Sigmoid colon (tissue), 7 donors: ENCODE results near the gene ZFP42. TPM values are rescaled to one million over a fixed set of nuclear protein-coding genes. Genes with fewer than 3 reads are reported as not detected.

ENCODE experiments used
- DNase-seq: peaks from one replicate; pipeline ENCODE4 v3.0.0-alpha.2; 2019
- H3K27ac ChIP-seq, 4 donors: fragments of 200-600 bp; sonication (generic); one replicate each; pipeline ENCODE4 v1.5.1; 2016 to 2019; ENCODE audit warnings: mild to moderate bottlenecking in 1 of 4
- H3K27me3 ChIP-seq, 3 donors: fragments of 200-600 bp; sonication (generic); one replicate each; pipeline ENCODE4 v1.5.1; 2019; ENCODE audit warnings: mild to moderate bottlenecking in 1 of 3
- H3K36me3 ChIP-seq, 4 donors: fragments of 200-600 bp; sonication (generic); one replicate each; pipeline ENCODE4 v1.5.1; 2016 to 2019
- H3K4me1 ChIP-seq, 4 donors: fragments of 200-600 bp; sonication (generic); one replicate each; pipeline ENCODE4 v1.5.1; 2017 to 2019
- H3K4me3 ChIP-seq, 4 donors: fragments of 200-600 bp; sonication (generic); one replicate each; pipeline ENCODE4 v1.5.1; 2017 to 2019; ENCODE audit warnings: mild to moderate bottlenecking in 2 of 4, moderate library complexity in 1 of 4
- H3K9me3 ChIP-seq, 4 donors: fragments of 200-600 bp in 3 of 4; sonication (generic) in 3 of 4; one replicate each; pipeline versions ENCODE4 v1.5.1 to v1.6.1; 2013 to 2019
- CTCF ChIP-seq, 4 experiments: fragments of 450-650 bp in 3 of 4; fragments of 200-600 bp in 1 of 4; IDR thresholded peaks; one replicate each; pipeline ENCODE4 v1.5.1; 2016 to 2019; ENCODE audit warnings: antibody characterized with exemption in 4 of 4, mild to moderate bottlenecking in 3 of 4, moderate library complexity in 2 of 4
- EP300 ChIP-seq, 4 donors: sonication (generic); formaldehyde crosslinking; IDR thresholded peaks; one replicate each; pipeline ENCODE4 v1.6.1; 2017; ENCODE audit warnings: antibody characterized with exemption in 4 of 4
- POLR2A ChIP-seq, 2 donors: fragments of 450-650 bp; IDR thresholded peaks; one replicate each; pipeline ENCODE4 v1.6.1; 2016; ENCODE audit warnings: antibody characterized with exemption in 2 of 2, mild to moderate bottlenecking in 2 of 2, moderate library complexity in 2 of 2
- POLR2AphosphoS5 ChIP-seq, 4 donors: sonication (generic); formaldehyde crosslinking; IDR thresholded peaks; one replicate each; pipeline ENCODE4 v1.6.1; 2017; ENCODE audit warnings: antibody characterized with exemption in 4 of 4
- WGBS, 2 donors: extraction: QIAGEN DNeasy Blood & Tissue Kit; methylation state at CpG; one replicate each; pipeline ENCODE4 v1.1.7; 2013; 5-methylcytosine and 5-hydroxymethylcytosine counted together
- intact Hi-C: fragments of 100-400 bp; cut with DNase I; formaldehyde crosslinking; loops from one replicate; pipeline ENCODE4 v1.15.1; 2023
- polyA plus RNA-seq, 3 donors: library from polyadenylated mRNA; stranded (reverse); fragments of 200-250 nt; gene quantifications; one replicate each; pipeline ENCODE4 v1.2.3, GENCODE V29; 2013
- total RNA-seq, 4 donors: library from RNA; depleted of rRNA; stranded (reverse); fragments of >200 nt; gene quantifications; one replicate each; pipeline ENCODE4 v1.1.0, GENCODE V29; 2016
- donor health status: healthy with polysubstance abuse.
- donor health status: Bipolar disorder and iron deficiency.
- donor health status: healthy.

The ZFP42 gene
- total and polyA plus RNA-seq, 7 donors, result not detected

DNA sequence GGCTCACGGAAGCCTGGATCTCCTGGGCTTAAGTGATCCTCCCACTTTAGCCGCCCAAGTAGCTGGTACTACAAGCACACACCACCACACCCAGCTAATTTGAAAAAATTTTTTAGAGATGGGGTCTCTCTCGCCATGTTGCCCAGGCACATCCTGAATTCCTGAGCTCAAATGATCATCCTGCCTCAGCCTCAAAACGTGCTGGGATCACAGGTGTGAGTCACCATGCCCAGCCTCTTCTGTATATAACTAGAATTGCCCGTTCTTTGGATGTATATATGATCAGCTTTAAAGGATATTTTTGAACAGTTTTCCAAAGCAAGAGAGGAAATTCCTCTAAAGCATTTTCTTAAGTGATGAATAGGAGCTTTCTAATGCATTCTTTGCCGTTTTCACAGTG, 22.7 kb downstream of the ZFP42 start:
- no peak overlapping the region for H3K4me3 ChIP-seq
- intact Hi-C loops, result no loop called here
- 85 to 86% methylated on average over 6 of the region's 6 CpGs for WGBS, 2 donors
- DNase-seq, result no peak
- H3K27ac ChIP-seq, result no peak overlapping the region
- no peaks in the 10 kb centered on the region for H3K36me3 ChIP-seq
- H3K27me3 ChIP-seq, result peaks cover 0 to 4% (median 0%) of the 10 kb centered on the region in 3 donors
- peaks cover 0 to 9% (median 3%) of the 10 kb centered on the region in 4 donors for H3K4me1 ChIP-seq
- no peaks in the 10 kb centered on the region for H3K9me3 ChIP-seq
- TF ChIP-seq POLR2A (IDR thresholded peaks at IDR 0.05), result no peak
- TF ChIP-seq CTCF (IDR thresholded peaks at IDR 0.05), result no peak
- no peak for TF ChIP-seq EP300 (IDR thresholded peaks at IDR 0.05)
- no peak for TF ChIP-seq POLR2AphosphoS5 (IDR thresholded peaks at IDR 0.05)

DNA sequence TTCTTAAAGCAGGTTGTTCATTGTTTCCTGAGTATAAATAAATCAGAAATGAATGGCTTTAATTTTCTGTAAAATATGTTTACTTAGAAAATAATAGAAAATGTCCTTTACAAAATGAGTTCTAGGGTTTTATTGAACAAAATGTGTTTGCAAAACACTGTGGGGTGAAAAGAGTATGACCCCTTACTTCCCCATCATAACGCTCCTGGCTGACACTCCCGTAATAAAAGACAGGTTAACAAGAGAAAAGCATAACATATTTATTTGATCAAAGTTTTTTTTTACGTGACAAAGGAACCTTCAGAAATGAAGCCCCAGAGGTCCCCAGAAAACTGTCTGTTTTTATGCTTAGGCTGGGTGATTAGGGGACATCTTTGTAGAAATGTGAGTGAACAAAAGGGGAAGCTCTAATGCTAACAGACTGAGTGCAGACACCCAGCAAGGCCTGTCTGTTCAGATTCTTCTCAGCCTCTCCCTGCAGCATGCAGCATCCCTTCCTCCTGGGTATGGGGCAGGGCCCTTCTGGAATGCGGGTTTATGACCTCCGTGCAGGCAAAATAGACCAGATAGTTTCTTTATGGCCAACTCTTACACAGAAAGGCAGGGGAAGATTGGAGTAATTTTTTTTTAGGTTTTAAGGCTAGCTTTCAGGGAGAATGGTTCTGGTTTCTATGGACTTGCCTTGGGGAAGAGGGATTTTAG, 26.1 kb downstream of the ZFP42 start:
- WGBS, 2 donors, result 12 to 47% methylated on average over 5 of the region's 5 CpGs
- Histone ChIP-seq H3K4me3 (no peak overlapping the region), H3K9me3 (no peaks in the 10 kb centered on the region), H3K27ac (no peak overlapping the region), H3K36me3 (no peaks in the 10 kb centered on the region), H3K4me1 (no peaks in the 10 kb centered on the region), H3K27me3 (no peaks in the 10 kb centered on the region)
- no peak for TF ChIP-seq POLR2A (IDR thresholded peaks at IDR 0.05)
- no peak for TF ChIP-seq CTCF (IDR thresholded peaks at IDR 0.05)
- TF ChIP-seq POLR2AphosphoS5 (IDR thresholded peaks at IDR 0.05), result no peak
- TF ChIP-seq EP300 (IDR thresholded peaks at IDR 0.05), result no peak
- intact Hi-C loops, result no loop called here
- no peak for DNase-seq

- Histone ChIP-seq H3K4me3 (no peak overlapping the region), H3K27me3 (no peaks in the 10 kb centered on the region), H3K9me3 (no peaks in the 10 kb centered on the region), H3K4me1 (no peaks in the 10 kb centered on the region), H3K27ac (no peak overlapping the region), H3K36me3 (no peaks in the 10 kb centered on the region)
- 93% methylated on average over 6 of the region's 6 CpGs for WGBS, 2 donors
- DNase-seq, result no peak
- intact Hi-C loops, result no loop called here
- TF ChIP-seq EP300 (IDR thresholded peaks at IDR 0.05), result no peak
- no peak for TF ChIP-seq POLR2AphosphoS5 (IDR thresholded peaks at IDR 0.05)
- no peak for TF ChIP-seq CTCF (IDR thresholded peaks at IDR 0.05)
- TF ChIP-seq POLR2A (IDR thresholded peaks at IDR 0.05), result no peak
Measured at GRCh38 chr4:188023682-188024081, 28.1 kb downstream of the ZFP42 start.

- Histone ChIP-seq H3K9me3 (no peaks in the 10 kb centered on the region), H3K36me3 (no peaks in the 10 kb centered on the region), H3K4me1 (no peaks in the 10 kb centered on the region), H3K27me3 (no peaks in the 10 kb centered on the region), H3K4me3 (no peak overlapping the region), H3K27ac (no peak overlapping the region)
- WGBS, 2 donors, result 90 to 94% methylated on average over 2 of the region's 2 CpGs
- TF ChIP-seq POLR2AphosphoS5 (IDR thresholded peaks at IDR 0.05) (no peak), CTCF (IDR thresholded peaks at IDR 0.05) (no peak), EP300 (IDR thresholded peaks at IDR 0.05) (no peak), POLR2A (IDR thresholded peaks at IDR 0.05) (no peak)
- intact Hi-C loops, result no loop called here
- no peak for DNase-seq
Measured at GRCh38 chr4:188025476-188025875, 29.9 kb downstream of the ZFP42 start.

GRCh38 chr4:188029114-188029513, 33.5 kb downstream of the ZFP42 start:
- H3K36me3 ChIP-seq, result no peaks in the 10 kb centered on the region
- H3K27me3 ChIP-seq, result no peaks in the 10 kb centered on the region
- no peak overlapping the region for H3K4me3 ChIP-seq
- WGBS, 2 donors, result 94 to 97% methylated on average over 13 of the region's 13 CpGs
- DNase-seq, result no peak
- no peaks in the 10 kb centered on the region for H3K4me1 ChIP-seq
- H3K9me3 ChIP-seq, result no peaks in the 10 kb centered on the region
- TF ChIP-seq EP300 (IDR thresholded peaks at IDR 0.05), result no peak
- no peak for TF ChIP-seq CTCF (IDR thresholded peaks at IDR 0.05)
- TF ChIP-seq POLR2A (IDR thresholded peaks at IDR 0.05), result no peak
- TF ChIP-seq POLR2AphosphoS5 (IDR thresholded peaks at IDR 0.05), result no peak
- intact Hi-C loops, result no loop called here
- no peak overlapping the region for H3K27ac ChIP-seq
